Keratinocyte (primary cell): ENCODE results near the gene LCMT1.

Experiments used
- CTCF ChIP-seq, 3 experiments: IDR thresholded peaks in 1 of 3; conservative IDR thresholded peaks in 1 of 3; optimal IDR thresholded peaks in 1 of 3; 2 replicates in 2 of 3; 3 replicates in 1 of 3; pipeline versions ENCODE3 to v1.5.1; 2011; ENCODE audit warnings: low read length in 3 of 3, mild to moderate bottlenecking in 3 of 3, moderate library complexity in 2 of 3, control low read depth in 1 of 3, inconsistent platforms in 1 of 3; ENCODE audit not compliant: insufficient read depth in 2 of 3; ENCODE audit errors: extremely low read depth in 1 of 3
- EZH2 ChIP-seq: IDR thresholded peaks from one replicate; pipeline ENCODE4 v1.6.1; 2012; ENCODE audit warnings: inconsistent platforms, mild to moderate bottlenecking, low read length, moderate library complexity

GRCh38 chr16:25065899-25066298 is 45.6 kb upstream of the LCMT1 start:
- no peak for TF ChIP-seq CTCF (optimal IDR thresholded peaks at IDR 0.05 in 1 of 3, IDR thresholded peaks at IDR 0.05 in 1 of 3, conservative IDR thresholded peaks at IDR 0.05 in 1 of 3; ENCODE audit: extremely low read depth in 1 of 3, insufficient read depth in 2 of 3, low read length in 3 of 3)
- no peak for TF ChIP-seq EZH2
